ENCODE results near the gene PRELID3B.

DNA sequence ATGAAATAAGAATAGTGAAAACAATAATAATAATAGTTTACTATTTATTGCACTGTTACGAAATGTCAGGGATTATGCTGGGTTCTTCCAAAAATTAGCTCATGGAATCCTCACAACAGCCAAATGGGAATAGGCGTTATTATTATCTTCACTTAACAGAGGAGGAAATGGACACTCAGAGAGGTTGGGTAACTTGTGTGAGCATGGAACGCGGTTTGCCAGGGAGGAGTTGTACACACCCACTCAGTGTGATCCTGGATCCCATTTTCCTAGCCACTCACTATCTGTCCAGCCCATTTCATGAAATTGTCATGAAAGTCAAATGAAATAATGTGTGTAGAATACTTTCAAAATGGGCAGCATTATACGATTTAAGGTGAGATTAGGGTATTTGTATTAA, 56.9 kb downstream of the PRELID3B start:
- TF ChIP-seq, protein P1, sequence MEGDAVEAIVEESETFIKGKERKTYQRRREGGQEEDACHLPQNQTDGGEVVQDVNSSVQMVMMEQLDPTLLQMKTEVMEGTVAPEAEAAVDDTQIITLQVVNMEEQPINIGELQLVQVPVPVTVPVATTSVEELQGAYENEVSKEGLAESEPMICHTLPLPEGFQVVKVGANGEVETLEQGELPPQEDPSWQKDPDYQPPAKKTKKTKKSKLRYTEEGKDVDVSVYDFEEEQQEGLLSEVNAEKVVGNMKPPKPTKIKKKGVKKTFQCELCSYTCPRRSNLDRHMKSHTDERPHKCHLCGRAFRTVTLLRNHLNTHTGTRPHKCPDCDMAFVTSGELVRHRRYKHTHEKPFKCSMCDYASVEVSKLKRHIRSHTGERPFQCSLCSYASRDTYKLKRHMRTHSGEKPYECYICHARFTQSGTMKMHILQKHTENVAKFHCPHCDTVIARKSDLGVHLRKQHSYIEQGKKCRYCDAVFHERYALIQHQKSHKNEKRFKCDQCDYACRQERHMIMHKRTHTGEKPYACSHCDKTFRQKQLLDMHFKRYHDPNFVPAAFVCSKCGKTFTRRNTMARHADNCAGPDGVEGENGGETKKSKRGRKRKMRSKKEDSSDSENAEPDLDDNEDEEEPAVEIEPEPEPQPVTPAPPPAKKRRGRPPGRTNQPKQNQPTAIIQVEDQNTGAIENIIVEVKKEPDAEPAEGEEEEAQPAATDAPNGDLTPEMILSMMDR (IDR thresholded peaks at IDR 0.05) = no peak
- TF ChIP-seq EZH2 (IDR thresholded peaks at IDR 0.05) = no peak

All from neural progenitor cell (in vitro differentiated cells).